Measurements from ENCODE around the gene DUSP10.

DUSP10 gene

GRCh38 chr1:221741703-221742554 is at the start of gene DUSP10:
DUSP10 (minus strand) TSS chr1:221742089; CDS start chr1:221739744, 2,345 bp downstream.
- peak within 1 kb of the TSS; percentile 91 for H3K4me3 ChIP-seq (ENCODE audit: low read depth, low read length)

- H3K4me3 ChIP-seq (ENCODE audit: low read depth, low read length), result no peak overlapping the region
These were observed 46.6 kb upstream of the DUSP10 start for GRCh38 chr1:221788466-221788865.

- no peak overlapping the region for H3K4me3 ChIP-seq (ENCODE audit: low read depth, low read length)
These were observed 44.8 kb upstream of the DUSP10 start for GRCh38 chr1:221786647-221787046.

- no peak overlapping the region for H3K4me3 ChIP-seq (ENCODE audit: low read depth, low read length)
These were observed 42.0 kb upstream of the DUSP10 start for GRCh38 chr1:221783936-221784335.

GRCh38 chr1:221783437-221783836 is 41.5 kb upstream of the DUSP10 start:
- no peak overlapping the region for H3K4me3 ChIP-seq (ENCODE audit: low read depth, low read length)

- H3K4me3 ChIP-seq (ENCODE audit: low read depth, low read length), result no peak overlapping the region
These were observed 41.1 kb upstream of the DUSP10 start for GRCh38 chr1:221782970-221783369.

- no peak overlapping the region for H3K4me3 ChIP-seq (ENCODE audit: low read depth, low read length)
These were observed 40.6 kb upstream of the DUSP10 start for GRCh38 chr1:221782477-221782876.

- H3K4me3 ChIP-seq (ENCODE audit: low read depth, low read length), result no peak overlapping the region
These were observed 39.3 kb upstream of the DUSP10 start for GRCh38 chr1:221781102-221781755.

GRCh38 chr1:221780175-221780574 is 38.3 kb upstream of the DUSP10 start:
- no peak overlapping the region for H3K4me3 ChIP-seq (ENCODE audit: low read depth, low read length)

GRCh38 chr1:221779771-221780170 is 37.9 kb upstream of the DUSP10 start:
- H3K4me3 ChIP-seq (ENCODE audit: low read depth, low read length), result no peak overlapping the region

GRCh38 chr1:221778535-221779142 is 36.8 kb upstream of the DUSP10 start:
- H3K4me3 ChIP-seq (ENCODE audit: low read depth, low read length), result no peak overlapping the region

GRCh38 chr1:221778125-221778524 is 36.2 kb upstream of the DUSP10 start:
- no peak overlapping the region for H3K4me3 ChIP-seq (ENCODE audit: low read depth, low read length)

GRCh38 chr1:221777431-221778072 is 35.7 kb upstream of the DUSP10 start:
- no peak overlapping the region for H3K4me3 ChIP-seq (ENCODE audit: low read depth, low read length)

- H3K4me3 ChIP-seq (ENCODE audit: low read depth, low read length), result no peak overlapping the region
These were observed 34.8 kb upstream of the DUSP10 start for GRCh38 chr1:221776495-221777301.

- H3K4me3 ChIP-seq (ENCODE audit: low read depth, low read length), result no peak overlapping the region
These were observed 33.3 kb upstream of the DUSP10 start for GRCh38 chr1:221775206-221775605.

- H3K4me3 ChIP-seq (ENCODE audit: low read depth, low read length), result no peak overlapping the region
These were observed 32.4 kb upstream of the DUSP10 start for GRCh38 chr1:221774054-221774842.

GRCh38 chr1:221773383-221773782 is 31.5 kb upstream of the DUSP10 start:
- H3K4me3 ChIP-seq (ENCODE audit: low read depth, low read length), result no peak overlapping the region

GRCh38 chr1:221772117-221772516 is 30.2 kb upstream of the DUSP10 start:
- H3K4me3 ChIP-seq (ENCODE audit: low read depth, low read length), result no peak overlapping the region

GRCh38 chr1:221768444-221769066 is 26.7 kb upstream of the DUSP10 start:
- no peak overlapping the region for H3K4me3 ChIP-seq (ENCODE audit: low read depth, low read length)
